Ovary (tissue), 9 donors: ENCODE data around the gene DDX3X. TPM values are rescaled to one million over a fixed set of nuclear protein-coding genes. Genes with fewer than 3 reads are reported as not detected.
A peak's percentile ranks its signal among the peaks of the same experiment; 100 is the strongest.

Source experiments
- DNase-seq, 5 donors: peaks; one replicate each; pipeline ENCODE4 v3.0.0-alpha.2; 2019 to 2020
- H3K27ac ChIP-seq, 2 donors: fragments of 200-600 bp; one replicate each; pipeline versions ENCODE4 v1.5.1 to v1.8.0; 2019 to 2022
- H3K27me3 ChIP-seq: fragments of 200-600 bp; one replicate; pipeline ENCODE4 v1.8.0; 2022
- H3K36me3 ChIP-seq: fragments of 200-600 bp; sonication (generic); one replicate; pipeline ENCODE4 v1.5.1; 2019
- H3K4me1 ChIP-seq: one replicate; pipeline ENCODE4 v1.8.1; 2013; ENCODE audit warnings: mild to moderate bottlenecking, moderate library complexity; ENCODE audit not compliant: insufficient read depth
- H3K4me3 ChIP-seq: fragments of 200-600 bp; sonication (generic); one replicate; pipeline ENCODE4 v1.5.1; 2017
- H3K9me3 ChIP-seq, 2 donors: fragments of 200-600 bp in 1 of 2; sonication (generic) in 1 of 2; one replicate each; pipeline versions ENCODE4 v1.5.1 to v1.8.1; 2013 to 2019; ENCODE audit warnings: mild to moderate bottlenecking in 1 of 2, moderate library complexity in 1 of 2
- CTCF ChIP-seq, 3 donors: fragments of 450-650 bp in 2 of 3; fragments of 200-600 bp in 1 of 3; IDR thresholded peaks; one replicate each; pipeline versions ENCODE4 v1.5.1 to v1.8.0; 2016 to 2022; ENCODE audit warnings: antibody characterized with exemption in 3 of 3, mild to moderate bottlenecking in 1 of 3
- WGBS, 3 donors: extraction: QIAGEN DNeasy Blood & Tissue Kit in 1 of 3; methylation state at CpG; one replicate each; pipeline versions ENCODE4 v1.1.5 to v1.1.7; 2013 to 2017; 5-methylcytosine and 5-hydroxymethylcytosine counted together
- intact Hi-C, 4 donors: fragments of 100-400 bp; cut with DNase I; formaldehyde crosslinking; loops; one replicate each; pipeline versions ENCODE4 v1.11.0 to v1.15.1; 2022 to 2023
- polyA plus RNA-seq, 2 donors: library from polyadenylated mRNA; stranded (reverse); fragments of 200-250 nt in 1 of 2; fragments of 350-450 nt in 1 of 2; fragmentation: Illumina TruSeq in 1 of 2; extraction: RNeasy Lipid Tissue Mini Kit (QIAGEN cat#74804) in 1 of 2; gene quantifications; one replicate each; pipeline ENCODE4 v1.2.3, GENCODE V29; 2013 to 2014
- small RNA-seq: library from RNA; depleted of rRNA; stranded (forward); fragments of <200 nt; gene quantifications from one replicate; pipeline ENCODE3, GENCODE V24; 2016
- total RNA-seq, 7 donors: library from RNA; depleted of rRNA in 2 of 7; stranded (reverse); fragments of >200 nt in 2 of 7; fragmentation: NEBNext Ultra II Directional in 3 of 7; extraction: Animal tissue kit (Norgen Biotek cat#: 25700) in 3 of 7; gene quantifications; one replicate each; pipeline versions ENCODE4 v1.1.0 to v1.2.4, GENCODE V29; 2016 to 2023
- donor health status: DM: no; HTN: no; CAD: no; lungs with moderate emphysema.
- donor health status: DM: no; HTN: no; CAD: no.
- donor health status: Bipolar disorder and iron deficiency.
- donor health status: DM: yes; HTN: yes; CAD: no.
- donor health status: DM: no; HTN: no; CAD: no.
- donor health status: DM: yes; HTN: yes; CAD: no.

DDX3X gene
- total and polyA plus RNA-seq, 9 donors: 106 to 329 (median 248) TPM

GRCh38 chrX:41412261-41413081 lies 78.5 kb downstream of the DDX3X start:
- H3K4me1 ChIP-seq: no peaks in the 10 kb centered on the region
- TF ChIP-seq CTCF (IDR thresholded peaks at IDR 0.05): no peak
- WGBS, 3 donors: 77 to 78% (median 78%) methylated on average over 9 of the region's 9 CpGs
- DNase-seq: peak in 2 of 5 donors; percentile 22 to 24
- H3K36me3 ChIP-seq: no peaks in the 10 kb centered on the region
- H3K4me3 ChIP-seq: no peak overlapping the region
- intact Hi-C loops: no loop called here
- no peak overlapping the region for H3K27ac ChIP-seq
- H3K27me3 ChIP-seq: no peaks in the 10 kb centered on the region
- H3K9me3 ChIP-seq: no peaks in the 10 kb centered on the region

Small RNAs within 50 kb of the gene (small RNA-seq; reads per million reads assigned to genes)
- gene RF00019: not detected
- gene RNA5SP502: not detected

Other genes starting within 250 kb of the DDX3X start
- 10 to 100 TPM; 50.6 to 95.1 (median 65.8) TPM for gene USP9X, start 248.7 kb upstream of the DDX3X start, total RNA-seq
- 10 to 100 TPM; 14.2 to 40.1 TPM for gene USP9X, start 248.7 kb upstream of the DDX3X start, polyA plus RNA-seq
- gene NYX, start 113.2 kb downstream of the DDX3X start, total RNA-seq: not detected
- not detected for gene NYX, start 113.2 kb downstream of the DDX3X start, polyA plus RNA-seq